IMR-90 (cell line): ENCODE results near the gene LPA.

Experiments used
- BHLHE40 ChIP-seq: fragments of 150-350 bp; IDR thresholded peaks from 2 replicates; pipeline ENCODE4 v1.6.1; 2016; ENCODE audit warnings: mild to moderate bottlenecking, low read depth, low read length
- CEBPB ChIP-seq: IDR thresholded peaks from 2 replicates; pipeline ENCODE4 v1.6.1; 2012; ENCODE audit warnings: low read depth, low read length, improper control_type of control experiment
- CTCF ChIP-seq: conservative IDR thresholded peaks from 2 replicates; pipeline ENCODE4 v1.5.1; 2012; ENCODE audit warnings: mild to moderate bottlenecking, low read depth, low read length, improper control_type of control experiment
- ELK1 ChIP-seq: fragments of 150-350 bp; IDR thresholded peaks from 2 replicates; pipeline ENCODE4 v1.6.1; 2016; ENCODE audit warnings: low read depth, mild to moderate bottlenecking, low read length, moderate library complexity, borderline replicate concordance
- MAFK ChIP-seq: IDR thresholded peaks from 2 replicates; pipeline ENCODE4 v1.6.1; 2012; ENCODE audit warnings: low read depth, low read length, improper control_type of control experiment
- MAZ ChIP-seq: IDR thresholded peaks from 2 replicates; pipeline ENCODE4 v1.6.1; 2012; ENCODE audit warnings: low read depth, mild to moderate bottlenecking, low read length, improper control_type of control experiment, moderate library complexity, borderline replicate concordance
- MXI1 ChIP-seq: IDR thresholded peaks from 2 replicates; pipeline ENCODE4 v1.6.1; 2012; ENCODE audit warnings: low read depth, mild to moderate bottlenecking, low read length, moderate library complexity, borderline replicate concordance
- POLR2A ChIP-seq: IDR thresholded peaks from 2 replicates; pipeline ENCODE4 v1.6.1; 2012; ENCODE audit warnings: mild to moderate bottlenecking, low read depth, low read length
- RAD21 ChIP-seq: IDR thresholded peaks from 2 replicates; pipeline ENCODE4 v1.6.1; 2012; ENCODE audit warnings: low read length, improper control_type of control experiment
- RFX5 ChIP-seq: IDR thresholded peaks from 2 replicates; pipeline ENCODE4 v1.8.0; 2012; ENCODE audit warnings: low read depth, mild to moderate bottlenecking, low read length, moderate library complexity
- SMC3 ChIP-seq: fragments of 150-350 bp; IDR thresholded peaks from 2 replicates; pipeline ENCODE4 v1.6.1; 2016; ENCODE audit warnings: low read depth, mild to moderate bottlenecking, antibody characterized with exemption, low read length, moderate library complexity
- USF2 ChIP-seq: fragments of 150-350 bp; IDR thresholded peaks from 2 replicates; pipeline ENCODE4 v1.6.1; 2017; ENCODE audit warnings: mild to moderate bottlenecking, antibody characterized with exemption, low read length, low read depth

- TF ChIP-seq RAD21 (no peak), USF2 (no peak), MXI1 (no peak), POLR2A (no peak), CTCF (no peak), ELK1 (no peak), MAFK (no peak), MAZ (no peak), SMC3 (no peak), BHLHE40 (no peak), RFX5 (no peak), CEBPB (no peak)
These were observed 29.4 kb downstream of the LPA start for GRCh38 chr6:160634706-160635105.
